IPS-NIHi11 (cell line): ENCODE measurements around the gene ZNF160.
"Not testable (repeated sequence)": the region's sequence is repeated elsewhere in the genome, so short reads cannot be mapped to it uniquely, and the experiment has no call there.

ENCODE experiments used
- DNase-seq: peaks from one replicate; pipeline ENCODE4 v3.0.0; 2012; ENCODE audit warnings: mixed read lengths, low spot score

Gene ZNF160

GRCh38 chr19:53091413-53092254, 11.6 kb downstream of the ZNF160 start:
- DNase-seq, result peak; percentile 84

GRCh38 chr19:53088091-53088490, 15.1 kb downstream of the ZNF160 start:
- no peak for DNase-seq

GRCh38 chr19:53086949-53087348, 16.3 kb downstream of the ZNF160 start:
- no peak for DNase-seq

GRCh38 chr19:53085496-53085895, 17.7 kb downstream of the ZNF160 start:
- no peak for DNase-seq

GRCh38 chr19:53082929-53083328, 20.3 kb downstream of the ZNF160 start:
- DNase-seq, result no peak

GRCh38 chr19:53079313-53079924, 23.8 kb downstream of the ZNF160 start:
- DNase-seq, result no peak

- no peak for DNase-seq
These were observed 24.6 kb downstream of the ZNF160 start for GRCh38 chr19:53078668-53079067.

DNA sequence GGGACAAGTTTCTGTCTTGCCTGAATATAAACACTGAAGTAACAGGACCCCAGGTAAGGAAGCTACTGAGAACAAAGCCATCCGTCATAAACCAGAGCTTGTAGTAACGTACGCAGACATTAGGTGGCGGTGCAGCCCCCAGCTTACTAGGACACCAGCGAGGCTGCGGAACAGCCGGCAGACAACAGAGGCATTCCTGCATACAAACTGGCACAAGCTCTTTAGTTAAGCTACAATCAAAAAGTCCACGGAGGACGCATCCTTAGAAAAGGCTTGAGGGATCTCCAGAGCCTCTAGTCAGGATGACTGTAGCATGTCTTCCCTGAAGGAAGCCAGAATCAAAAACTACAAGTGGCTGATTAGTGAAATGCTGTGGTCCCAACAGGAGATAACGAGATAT, 26.2 kb downstream of the ZNF160 start:
- peak; percentile 85 for DNase-seq

GRCh38 chr19:53068834-53069233, 34.4 kb downstream of the ZNF160 start:
- DNase-seq, result no peak

DNA sequence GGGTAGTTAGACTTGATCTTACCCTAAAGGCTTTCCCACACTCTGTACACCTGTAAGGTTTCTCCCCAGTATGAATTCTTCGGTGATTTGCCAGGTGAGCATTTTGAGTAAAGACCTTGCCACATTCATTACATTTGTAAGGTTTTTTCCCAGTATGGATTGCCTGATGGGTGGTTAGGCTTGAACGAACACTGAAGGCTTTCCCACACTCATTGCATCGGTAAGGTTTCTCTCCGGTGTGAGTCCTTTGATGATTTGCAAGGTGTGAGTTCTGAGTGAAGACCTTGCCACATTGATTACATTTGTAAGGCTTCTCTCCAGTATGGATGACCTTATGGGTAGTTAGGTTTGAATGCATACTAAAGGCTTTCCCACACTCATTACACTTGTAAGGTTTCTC, 35.0 kb downstream of the ZNF160 start:
- no peak for DNase-seq

- peak; percentile 90 for DNase-seq
These were observed 45.2 kb downstream of the ZNF160 start for GRCh38 chr19:53057904-53058580.

DNA sequence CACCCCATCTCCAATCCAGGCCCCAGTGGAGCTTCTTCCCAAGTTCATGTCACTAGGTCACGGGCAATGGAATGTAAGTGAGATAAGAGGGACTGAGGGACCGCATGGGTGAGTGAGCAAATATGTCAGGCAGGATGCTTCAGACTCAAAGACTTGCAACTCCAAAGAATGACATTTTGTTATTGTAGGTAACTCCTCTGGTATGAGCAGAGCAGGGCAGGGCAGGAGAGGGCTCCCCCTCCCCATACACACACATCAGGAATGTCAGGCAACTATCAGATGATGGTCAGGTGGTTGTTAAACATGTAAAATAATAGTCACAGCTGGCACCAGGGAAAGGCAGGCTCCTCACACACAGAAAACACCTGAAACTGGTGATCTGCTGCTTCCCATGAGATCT, 48.1 kb downstream of the ZNF160 start:
- no peak for DNase-seq

- no peak for DNase-seq
These were observed 55.8 kb downstream of the ZNF160 start for GRCh38 chr19:53047379-53047778.

GRCh38 chr19:53045536-53045935, 57.7 kb downstream of the ZNF160 start:
- no peak for DNase-seq

- no peak for DNase-seq
These were observed 61.9 kb downstream of the ZNF160 start for GRCh38 chr19:53041366-53041765.

DNA sequence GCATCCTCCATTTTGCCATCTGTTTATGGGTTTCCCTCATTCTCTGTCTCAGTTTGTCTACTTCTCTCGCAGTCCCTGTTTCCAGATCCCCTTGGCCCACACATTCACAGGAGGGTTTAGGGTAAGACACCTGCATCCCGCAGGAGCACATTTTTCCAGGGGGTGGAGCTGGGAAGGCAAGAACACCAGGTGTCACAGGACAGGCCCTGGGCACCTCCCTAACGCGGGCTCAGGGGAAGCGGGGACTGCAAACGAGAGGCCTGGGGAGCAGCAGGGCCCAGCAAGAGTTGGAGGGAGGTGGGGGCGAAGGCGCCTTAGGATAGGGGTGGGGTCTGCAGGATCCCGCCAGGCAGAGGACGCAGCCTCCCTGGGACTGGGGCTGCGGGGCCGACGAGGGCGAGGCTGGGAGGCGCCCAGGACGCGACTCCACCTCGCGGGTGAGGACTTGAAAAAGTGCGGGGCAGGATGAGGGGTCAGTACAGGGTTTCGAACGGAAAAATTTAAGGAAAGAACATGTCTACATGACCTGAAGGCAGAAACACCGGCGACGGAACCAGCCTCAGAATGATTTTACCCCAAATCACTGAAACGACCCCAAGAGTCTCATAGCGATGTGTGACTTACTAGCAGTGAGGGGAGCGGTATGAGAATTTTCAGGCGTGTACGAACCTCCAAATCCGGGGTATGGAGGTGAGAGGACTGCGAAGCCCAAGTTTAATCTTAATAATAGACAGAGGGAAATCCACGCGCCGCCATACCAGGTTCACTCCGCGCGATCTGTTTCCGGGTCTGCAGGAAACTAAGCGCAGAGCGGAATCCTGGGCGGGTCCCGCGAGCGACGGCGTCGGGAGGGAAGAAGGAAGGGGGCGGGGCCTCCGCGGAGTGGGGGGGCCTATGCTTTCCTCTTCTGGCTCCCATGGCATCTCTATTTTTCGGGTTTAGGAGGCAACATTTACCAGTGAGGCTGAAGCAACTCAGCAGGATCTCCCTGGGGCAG, 65.8 kb downstream of the ZNF160 start:
- DNase-seq, result peak; percentile 82

DNA sequence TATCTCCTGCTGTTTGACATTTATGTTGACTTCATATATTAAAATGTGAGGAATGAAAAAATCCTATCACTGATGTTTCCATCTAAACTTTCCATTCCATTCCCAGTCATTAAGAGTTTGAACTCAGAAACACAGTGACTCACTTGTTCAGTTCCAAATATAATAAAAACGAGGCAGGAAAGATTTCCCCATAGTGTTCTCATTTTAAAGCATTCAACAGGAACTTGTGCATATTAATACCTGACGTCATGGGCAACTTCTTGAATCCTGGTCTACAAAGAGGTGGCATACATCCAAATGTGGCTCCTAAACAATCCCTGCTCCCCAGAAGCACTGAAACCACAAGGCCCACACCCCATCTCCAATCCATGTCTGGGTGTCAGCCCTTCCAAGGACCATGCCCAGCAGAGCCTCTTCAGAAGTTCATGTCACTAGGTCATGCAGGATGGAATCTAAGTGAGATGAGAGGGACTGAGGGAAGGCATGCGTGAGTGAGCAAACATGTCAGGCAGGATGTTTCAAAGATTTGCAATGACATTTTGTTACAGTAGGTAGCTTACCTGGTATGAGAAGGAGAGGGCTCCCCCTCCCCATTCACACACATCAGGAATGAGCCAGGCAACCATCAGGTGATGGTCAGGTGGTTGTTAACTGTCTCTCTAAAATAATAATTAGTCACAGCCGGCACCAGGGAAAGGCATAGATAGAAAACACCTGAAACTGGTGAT, 68.1 kb downstream of the ZNF160 start:
- no peak for DNase-seq

DNA sequence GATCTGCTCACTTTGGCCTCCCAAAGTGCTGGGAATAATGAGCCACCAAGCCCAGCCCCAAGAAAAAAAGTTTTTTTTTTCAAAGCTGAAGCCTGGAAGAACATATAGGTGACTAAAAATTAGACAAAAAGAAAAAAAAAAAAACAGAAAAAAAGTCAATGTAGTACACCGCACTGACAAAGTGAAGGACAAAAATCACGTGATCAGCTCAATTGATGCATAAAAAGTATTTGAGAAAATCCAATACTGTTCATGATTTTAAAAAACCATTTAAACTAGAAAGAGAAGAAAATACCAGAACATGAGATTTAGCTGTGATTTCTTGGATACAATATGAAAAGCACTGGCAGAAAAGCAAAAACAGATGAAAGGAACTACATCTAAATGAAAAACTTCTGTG, 69.2 kb downstream of the ZNF160 start:
- no peak for DNase-seq

GRCh38 chr19:53028306-53028705, 74.9 kb downstream of the ZNF160 start:
- DNase-seq, result not testable (repeated sequence)

GRCh38 chr19:53019684-53020083, 83.5 kb downstream of the ZNF160 start:
- DNase-seq, result peak; percentile 69
